A549 (cell line): ENCODE measurements around the gene APOBEC3A. TPM values are rescaled to one million over a fixed set of nuclear protein-coding genes. Genes with fewer than 3 reads are reported as not detected.

Source experiments
- ATAC-seq, 2 experiments: fragments of 200-7000 bp in 1 of 2; fragments of >200 bp in 1 of 2; cut with Nextera tagmentation in 1 of 2; cut with Tn5 transposase in 1 of 2; 3 replicates each; pipeline versions ENCODE4 v1.8.0 to v1.9.1; 2018 to 2020; ENCODE audit warnings: mild to moderate bottlenecking in 1 of 2, moderate library complexity in 1 of 2
- CTCF ChIA-PET: fragments of 300-600 bp; sonication (Branson Sonifier 250); formaldehyde crosslinking; extraction: SDS; loops from one replicate; lab custom pipeline; 2021; ENCODE audit warnings: antibody characterized with exemption, inconsistent platforms; lab: Yijun Ruan, JAX
- POLR2A ChIA-PET: fragments of 350-600 bp; formaldehyde crosslinking; extraction: SDS; loops from one replicate; lab custom pipeline; 2021; ENCODE audit warnings: antibody characterized with exemption, inconsistent platforms; lab: Yijun Ruan, JAX
- DNase-seq, 2 experiments: peaks; one replicate each; pipeline versions ENCODE4 v3.0.0 to v3.0.0-alpha.2; 2011 to 2016; ENCODE audit warnings: low read depth in 1 of 2, low spot score in 1 of 2
- FAIRE-seq: peaks from 2 replicates; lab custom pipeline; 2011; peaks lifted over from hg19 to GRCh38; lab: Jason Lieb, UNC
- H3K27ac ChIP-seq, 2 experiments: fragments of >200 bp; sonication (Bioruptor Twin); formaldehyde crosslinking; 3 replicates each; pipeline ENCODE4 v1.5.1; 2016 to 2017
- H3K4me1 ChIP-seq: fragments of >200 bp; sonication (Bioruptor Twin); formaldehyde crosslinking; 3 replicates; pipeline ENCODE4 v1.6.1; 2016
- H3K4me2 ChIP-seq: fragments of >200 bp; sonication (Bioruptor Twin); formaldehyde crosslinking; 3 replicates; pipeline ENCODE4 v1.6.1; 2016
- H3K4me3 ChIP-seq: fragments of >200 bp; sonication (Bioruptor Twin); formaldehyde crosslinking; 3 replicates; pipeline ENCODE4 v1.5.1; 2016
- H3K9me3 ChIP-seq: fragments of >200 bp; sonication (Bioruptor Twin); formaldehyde crosslinking; 3 replicates; pipeline ENCODE4 v1.6.1; 2016
- BCL3 ChIP-seq: fragments of >200 bp; sonication (Bioruptor Twin); formaldehyde crosslinking; IDR thresholded peaks from 3 replicates; pipeline ENCODE4 v1.6.1; 2016
- CBX2 ChIP-seq: fragments of 200-600 bp; sonication (generic); IDR thresholded peaks from 2 replicates; pipeline ENCODE4 v1.6.1; 2016; ENCODE audit warnings: low read depth, mild to moderate bottlenecking, borderline replicate concordance
- CBX8 ChIP-seq: fragments of 200-600 bp; sonication (generic); IDR thresholded peaks from 2 replicates; pipeline ENCODE4 v1.6.1; 2016
- CEBPB ChIP-seq, 2 experiments: fragments of >200 bp in 1 of 2; sonication (Bioruptor Twin) in 1 of 2; formaldehyde crosslinking in 1 of 2; IDR thresholded peaks; 2 replicates each; pipeline ENCODE4 v1.6.1; 2012 to 2016
- CHD2 ChIP-seq: fragments of 150-350 bp; IDR thresholded peaks from 2 replicates; pipeline ENCODE4 v1.6.1; 2014; ENCODE audit warnings: low read length; ENCODE audit not compliant: partially characterized antibody
- CHD4 ChIP-seq: fragments of 200-600 bp; sonication (generic); IDR thresholded peaks from 2 replicates; pipeline ENCODE4 v1.6.1; 2016; ENCODE audit warnings: antibody characterized with exemption, mild to moderate bottlenecking, borderline replicate concordance
- E2F6 ChIP-seq: IDR thresholded peaks from 2 replicates; pipeline ENCODE4 v1.6.1; 2012; ENCODE audit warnings: low read depth, borderline replicate concordance
- EHF ChIP-seq: fragments of 250-450 bp; sonication (Bioruptor Pico); IDR thresholded peaks from 2 replicates; pipeline ENCODE4 v1.5.0; 2020; ENCODE audit warnings: mild to moderate bottlenecking
- EP300 ChIP-seq, 2 experiments: fragments of >200 bp; sonication (Bioruptor Twin); formaldehyde crosslinking; IDR thresholded peaks; 2 replicates in 1 of 2; 3 replicates in 1 of 2; pipeline ENCODE4 v1.6.1; 2016 to 2017
- ESRRA ChIP-seq: fragments of 150-350 bp; IDR thresholded peaks from 2 replicates; pipeline ENCODE4 v1.6.1; 2014; ENCODE audit warnings: mild to moderate bottlenecking, low read length, borderline replicate concordance
- FOXS1 ChIP-seq: fragments of 250-450 bp; sonication (Bioruptor Pico); IDR thresholded peaks from 2 replicates; pipeline ENCODE4 v1.5.0; 2020; ENCODE audit warnings: mild to moderate bottlenecking, moderate library complexity
- HOXA7 ChIP-seq: fragments of 250-450 bp; sonication (Bioruptor Pico); IDR thresholded peaks from 2 replicates; pipeline ENCODE4 v1.5.0; 2020; ENCODE audit warnings: mild to moderate bottlenecking, moderate library complexity
- JUNB ChIP-seq: fragments of >200 bp; sonication (Bioruptor Twin); formaldehyde crosslinking; IDR thresholded peaks from 2 replicates; pipeline ENCODE4 v1.6.1; 2016
- MAZ ChIP-seq: fragments of 150-350 bp; IDR thresholded peaks from 2 replicates; pipeline ENCODE4 v1.6.1; 2014; ENCODE audit warnings: antibody characterized with exemption, low read depth, low read length, borderline replicate concordance
- NR3C1 ChIP-seq: fragments of >200 bp; sonication (Bioruptor Twin); formaldehyde crosslinking; IDR thresholded peaks from 3 replicates; pipeline ENCODE4 v1.6.1; 2017
- RARB ChIP-seq: fragments of 250-450 bp; sonication (Bioruptor Pico); IDR thresholded peaks from 2 replicates; pipeline ENCODE4 v1.8.0; 2021; ENCODE audit warnings: mild to moderate bottlenecking, moderate library complexity
- REST ChIP-seq: fragments of 200-600 bp; sonication (generic); IDR thresholded peaks from 2 replicates; pipeline ENCODE4 v1.6.1; 2016; ENCODE audit warnings: antibody characterized with exemption, mild to moderate bottlenecking, moderate library complexity
- RFX5 ChIP-seq: fragments of 450-650 bp; IDR thresholded peaks from 2 replicates; pipeline ENCODE4 v1.7.1; 2014; ENCODE audit warnings: antibody characterized with exemption, mild to moderate bottlenecking, moderate library complexity
- RNF2 ChIP-seq: fragments of 200-600 bp; sonication (generic); IDR thresholded peaks from 2 replicates; pipeline ENCODE4 v1.6.1; 2016; ENCODE audit warnings: low read depth, mild to moderate bottlenecking, antibody characterized with exemption, moderate library complexity, borderline replicate concordance
- SMC3 ChIP-seq: fragments of >200 bp; sonication (Bioruptor Twin); formaldehyde crosslinking; IDR thresholded peaks from 3 replicates; pipeline ENCODE4 v1.6.1; 2018; ENCODE audit warnings: inconsistent platforms
- TP53 ChIP-seq: fragments of 250-450 bp; sonication (Bioruptor Pico); IDR thresholded peaks from 2 replicates; pipeline ENCODE4 v1.5.0; 2021; ENCODE audit warnings: mild to moderate bottlenecking, moderate library complexity
- ZC3H11A ChIP-seq: fragments of 450-650 bp; IDR thresholded peaks from 2 replicates; pipeline ENCODE4 v1.6.1; 2014; ENCODE audit warnings: antibody characterized with exemption, mild to moderate bottlenecking
- ZFP36 ChIP-seq: fragments of 450-650 bp; IDR thresholded peaks from 2 replicates; pipeline ENCODE4 v1.6.1; 2014; ENCODE audit warnings: borderline replicate concordance; ENCODE audit not compliant: partially characterized antibody
- WGBS: methylation state at CpG from one replicate; pipeline ENCODE4 v1.1.6; 2017; ENCODE audit errors: missing lambda C conversion rate; 5-methylcytosine and 5-hydroxymethylcytosine counted together
- polyA plus RNA-seq, 4 experiments: library from polyadenylated mRNA; depleted of rRNA in 3 of 4; stranded (reverse); fragments of >200 nt; fragmentation: RNase III in 1 of 4; extraction: RNeasy Plus Mini Kit Qiagen cat#74134 plus additional on column Dnase treatment in 1 of 4; gene quantifications; 2 replicates in 3 of 4; 3 replicates in 1 of 4; pipeline ENCODE4 v1.2.3, GENCODE V29; 2011 to 2017
- TF ChIP-seq, protein P1 (sequence below): fragments of >200 bp; sonication (Bioruptor Twin); formaldehyde crosslinking; IDR thresholded peaks from 3 replicates; pipeline ENCODE4 v1.5.1; 2016

Gene APOBEC3A
- polyA plus RNA-seq, 2 of the 4 experiments (the other 2 are of a cell fraction): not detected

- ChIA-PET POLR2A (no interaction called here), CTCF (interaction anchor here (0.6 kb wide), 1 partner anchor 97 kb away, joined by 3 read pairs; no protein-coding TSS in a partner anchor)
- Histone ChIP-seq H3K4me2 (peak overlapping the region; percentile 25; the same call in 1 of the 3 replicates), H3K27ac (no peak overlapping the region), H3K4me1 (peaks cover 11% of the 10 kb centered on the region), H3K9me3 (no peaks in the 10 kb centered on the region), H3K4me3 (no peak overlapping the region)
- ATAC-seq (no peak), FAIRE-seq (no peak), DNase-seq (no peak)
- WGBS: 95% methylated on average over 13 of the region's 13 CpGs
- no peak for TF ChIP-seq RARB (CRISPR knock-in tag)
- TF ChIP-seq ZC3H11A: no peak
- TF ChIP-seq RFX5: no peak
- no peak for TF ChIP-seq CBX2
- no peak for TF ChIP-seq CHD2
- TF ChIP-seq, protein P1, sequence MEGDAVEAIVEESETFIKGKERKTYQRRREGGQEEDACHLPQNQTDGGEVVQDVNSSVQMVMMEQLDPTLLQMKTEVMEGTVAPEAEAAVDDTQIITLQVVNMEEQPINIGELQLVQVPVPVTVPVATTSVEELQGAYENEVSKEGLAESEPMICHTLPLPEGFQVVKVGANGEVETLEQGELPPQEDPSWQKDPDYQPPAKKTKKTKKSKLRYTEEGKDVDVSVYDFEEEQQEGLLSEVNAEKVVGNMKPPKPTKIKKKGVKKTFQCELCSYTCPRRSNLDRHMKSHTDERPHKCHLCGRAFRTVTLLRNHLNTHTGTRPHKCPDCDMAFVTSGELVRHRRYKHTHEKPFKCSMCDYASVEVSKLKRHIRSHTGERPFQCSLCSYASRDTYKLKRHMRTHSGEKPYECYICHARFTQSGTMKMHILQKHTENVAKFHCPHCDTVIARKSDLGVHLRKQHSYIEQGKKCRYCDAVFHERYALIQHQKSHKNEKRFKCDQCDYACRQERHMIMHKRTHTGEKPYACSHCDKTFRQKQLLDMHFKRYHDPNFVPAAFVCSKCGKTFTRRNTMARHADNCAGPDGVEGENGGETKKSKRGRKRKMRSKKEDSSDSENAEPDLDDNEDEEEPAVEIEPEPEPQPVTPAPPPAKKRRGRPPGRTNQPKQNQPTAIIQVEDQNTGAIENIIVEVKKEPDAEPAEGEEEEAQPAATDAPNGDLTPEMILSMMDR: no peak
- TF ChIP-seq MAZ: no peak
- TF ChIP-seq EP300 (IDR thresholded peaks at IDR 0.05): no peak
- TF ChIP-seq EHF (CRISPR knock-in tag): no peak
- no peak for TF ChIP-seq HOXA7 (CRISPR knock-in tag)
- no peak for TF ChIP-seq BCL3
- TF ChIP-seq REST: no peak
- no peak for TF ChIP-seq E2F6
- no peak for TF ChIP-seq TP53 (CRISPR knock-in tag)
Observed at GRCh38 chr22:38935616-38936015, 21.8 kb upstream of the APOBEC3A start.

DNA sequence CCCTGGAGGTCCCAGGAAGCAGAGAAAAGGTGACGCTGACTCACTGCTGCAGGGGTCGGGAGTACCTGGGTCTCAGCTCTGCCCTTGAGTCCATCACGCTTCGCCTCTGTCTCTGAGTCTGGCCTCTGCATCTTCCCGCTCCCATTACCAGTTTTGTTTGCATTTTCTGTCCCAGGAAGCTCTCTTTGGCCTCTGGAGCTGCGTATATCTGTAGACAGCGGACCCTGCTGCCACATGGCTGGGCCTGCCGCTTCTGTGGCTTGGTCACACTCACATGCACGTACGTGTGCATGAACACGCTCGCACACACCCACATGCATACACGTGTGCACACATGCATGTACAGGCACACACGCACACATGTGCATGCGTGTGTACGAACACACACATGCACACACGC lies 20.8 kb upstream of the APOBEC3A start:
- DNase-seq (no peak), ATAC-seq (no peak), FAIRE-seq (no peak)
- TF ChIP-seq SMC3 (no peak), ZFP36 (no peak), CEBPB (IDR thresholded peaks at IDR 0.05) (no peak), RARB (CRISPR knock-in tag) (no peak), CHD4 (no peak), BCL3 (no peak), JUNB (no peak), FOXS1 (CRISPR knock-in tag) (no peak), RNF2 (no peak), CBX8 (no peak), NR3C1 (no peak), CHD2 (no peak), ESRRA (no peak), TP53 (CRISPR knock-in tag) (no peak)
- Histone ChIP-seq H3K4me3 (no peak overlapping the region), H3K27ac (no peak overlapping the region), H3K4me2 (no peak overlapping the region), H3K4me1 (peaks cover 11% of the 10 kb centered on the region), H3K9me3 (no peaks in the 10 kb centered on the region)
- CTCF ChIA-PET: no interaction called here
- 78% methylated on average over 17 of the region's 17 CpGs for WGBS
- POLR2A ChIA-PET: no interaction called here
